SK-N-SH (cell line): ENCODE measurements around the gene CDH4. TPM values are rescaled to one million over a fixed set of nuclear protein-coding genes. Genes with fewer than 3 reads are reported as not detected.

Experiments used
- CTCF ChIA-PET: fragments of 300-600, 350-600 bp; formaldehyde crosslinking; extraction: SDS; loops from one replicate; lab custom pipeline; 2021; lab: Yijun Ruan, JAX
- POLR2A ChIA-PET: fragments of 350-600 bp; sonication (Branson Sonifier 250); formaldehyde crosslinking; extraction: SDS; loops from one replicate; lab custom pipeline; 2020; ENCODE audit warnings: antibody characterized with exemption, inconsistent platforms; lab: Yijun Ruan, JAX
- DNase-seq: peaks from one replicate; pipeline ENCODE4 v3.0.0; 2012
- H2AFZ ChIP-seq: fragments of 200-600 bp; sonication (generic); 2 replicates; pipeline ENCODE4 v1.8.1; 2016; ENCODE audit warnings: antibody characterized with exemption, mild to moderate bottlenecking, low read depth
- H3F3A ChIP-seq: fragments of 200-600 bp; sonication (generic); replicated peaks from 2 replicates; pipeline ENCODE3; 2016; ENCODE audit warnings: antibody characterized with exemption, mild to moderate bottlenecking; ENCODE audit not compliant: insufficient read depth
- H3K27ac ChIP-seq, 2 experiments: fragments of 200-500 bp in 1 of 2; fragments of 200-600 bp in 1 of 2; sonication (Bioruptor generic) in 1 of 2; sonication (generic), shearing (Covaris generic) in 1 of 2; 2 replicates each; pipeline versions ENCODE4 v1.5.1 to v1.6.1; 2014 to 2016; ENCODE audit warnings: low read depth in 2 of 2, inconsistent platforms in 1 of 2, low read length in 1 of 2, mild to moderate bottlenecking in 1 of 2, mixed read lengths in 1 of 2
- H3K27me3 ChIP-seq: fragments of 200-600 bp; sonication (generic), shearing (Covaris generic); 2 replicates; pipeline ENCODE4 v1.6.1; 2016; ENCODE audit warnings: mixed run types; ENCODE audit not compliant: insufficient read depth
- H3K36me3 ChIP-seq, 2 experiments: fragments of 200-500 bp in 1 of 2; fragments of 200-600 bp in 1 of 2; sonication (Bioruptor generic) in 1 of 2; sonication (generic) in 1 of 2; replicated peaks in 1 of 2; 2 replicates each; pipeline versions ENCODE3 to v1.5.1; 2014 to 2016; ENCODE audit warnings: low read length in 1 of 2, mild to moderate bottlenecking in 1 of 2; ENCODE audit not compliant: insufficient read depth in 2 of 2, control insufficient read depth in 1 of 2
- H3K4me1 ChIP-seq, 2 experiments: fragments of 200-500 bp in 1 of 2; fragments of 200-600 bp in 1 of 2; sonication (Bioruptor generic) in 1 of 2; sonication (generic), shearing (Covaris generic) in 1 of 2; 2 replicates each; pipeline versions ENCODE4 v1.5.1 to v1.6.1; 2014 to 2016; ENCODE audit warnings: low read depth in 1 of 2, low read length in 1 of 2, mixed run types in 1 of 2; ENCODE audit not compliant: insufficient read depth in 2 of 2, control insufficient read depth in 1 of 2
- H3K4me2 ChIP-seq: fragments of 200-600 bp; sonication (generic), shearing (Covaris generic); 2 replicates; pipeline ENCODE4 v1.6.1; 2017; ENCODE audit warnings: mixed run types
- H3K4me3 ChIP-seq, 2 experiments: fragments of 200-500 bp in 1 of 2; fragments of 200-600 bp in 1 of 2; sonication (Bioruptor generic) in 1 of 2; sonication (generic), shearing (Covaris generic) in 1 of 2; 2 replicates each; pipeline versions ENCODE4 v1.5.1 to v1.8.1; 2014 to 2016; ENCODE audit warnings: low read depth in 2 of 2, inconsistent platforms in 1 of 2, low read length in 1 of 2, mild to moderate bottlenecking in 1 of 2, mixed read lengths in 1 of 2, moderate library complexity in 1 of 2
- H3K79me2 ChIP-seq: fragments of 200-600 bp; sonication (generic); 2 replicates; pipeline ENCODE4 v1.8.1; 2017; ENCODE audit warnings: mild to moderate bottlenecking; ENCODE audit not compliant: insufficient read depth
- H3K9ac ChIP-seq: fragments of 200-600 bp; sonication (generic); 2 replicates; pipeline ENCODE4 v1.6.1; 2017; ENCODE audit warnings: mixed run types
- H3K9me2 ChIP-seq: fragments of 200-600 bp; sonication (generic); 2 replicates; pipeline ENCODE4 v1.6.1; 2017; ENCODE audit warnings: mixed run types
- H3K9me3 ChIP-seq: fragments of 200-600 bp; sonication (generic); 2 replicates; pipeline ENCODE4 v1.6.1; 2017; ENCODE audit warnings: mixed run types, mild to moderate bottlenecking, moderate library complexity
- H4K20me1 ChIP-seq: fragments of 200-600 bp; sonication (generic); 2 replicates; pipeline ENCODE4 v1.6.1; 2017; ENCODE audit warnings: mild to moderate bottlenecking, mixed run types; ENCODE audit not compliant: insufficient read depth
- CHD2 ChIP-seq: fragments of 150-350 bp; IDR thresholded peaks from 2 replicates; pipeline ENCODE4 v1.6.1; 2018; ENCODE audit warnings: low read length; ENCODE audit not compliant: partially characterized antibody
- CTCF ChIP-seq: fragments of 200-600 bp; sonication (generic); IDR thresholded peaks from 2 replicates; pipeline ENCODE4 v1.6.1; 2017; ENCODE audit warnings: antibody characterized with exemption, mild to moderate bottlenecking, moderate library complexity
- EZH2phosphoT487 ChIP-seq: fragments of 200-600 bp; sonication (generic); IDR thresholded peaks from 2 replicates; pipeline ENCODE4 v1.6.1; 2017; ENCODE audit warnings: low read depth, mixed run types, mild to moderate bottlenecking, antibody characterized with exemption, moderate library complexity, borderline replicate concordance
- FOSL2 ChIP-seq: IDR thresholded peaks from 2 replicates; pipeline ENCODE4 v1.4.0; 2012; ENCODE audit warnings: low read depth, mild to moderate bottlenecking, moderate library complexity, borderline replicate concordance
- GATA2 ChIP-seq: sonication (generic); formaldehyde crosslinking; IDR thresholded peaks from 2 replicates; pipeline ENCODE4 v1.5.0; 2020; ENCODE audit warnings: mild to moderate bottlenecking, missing genetic modification reagents
- MXI1 ChIP-seq: IDR thresholded peaks from 2 replicates; pipeline ENCODE4 v1.6.1; 2012; ENCODE audit warnings: mild to moderate bottlenecking, low read depth, low read length, improper control_type of control experiment
- NFIC ChIP-seq: IDR thresholded peaks from 2 replicates; pipeline ENCODE4 v1.4.0; 2012; ENCODE audit warnings: borderline replicate concordance
- NRF1 ChIP-seq: IDR thresholded peaks from 2 replicates; pipeline ENCODE4 v1.6.1; 2012; ENCODE audit warnings: low read depth, mild to moderate bottlenecking, low read length
- RAD21 ChIP-seq: IDR thresholded peaks from 2 replicates; pipeline ENCODE4 v1.6.1; 2012; ENCODE audit warnings: mild to moderate bottlenecking, low read length
- RCOR1 ChIP-seq: fragments of 150-350 bp; IDR thresholded peaks from 2 replicates; pipeline ENCODE4 v1.6.1; 2017; ENCODE audit warnings: antibody characterized with exemption, low read length
- REST ChIP-seq: IDR thresholded peaks from 2 replicates; pipeline ENCODE4 v1.6.1; 2012; ENCODE audit warnings: mild to moderate bottlenecking, low read depth, low read length, moderate library complexity
- RFX5 ChIP-seq: IDR thresholded peaks from 2 replicates; pipeline ENCODE4 v1.6.1; 2012; ENCODE audit warnings: mild to moderate bottlenecking, improper control_type of control experiment, low read length
- SIN3A ChIP-seq: IDR thresholded peaks from 2 replicates; pipeline ENCODE4 v1.6.1; 2012; ENCODE audit warnings: low read depth, mild to moderate bottlenecking, low read length, moderate library complexity, borderline replicate concordance
- TAF1 ChIP-seq: IDR thresholded peaks from 2 replicates; pipeline ENCODE4 v1.6.1; 2012; ENCODE audit warnings: low read depth, mild to moderate bottlenecking, low read length, moderate library complexity, borderline replicate concordance
- TCF12 ChIP-seq: IDR thresholded peaks from 2 replicates; pipeline ENCODE4 v1.4.0; 2012
- TEAD4 ChIP-seq: IDR thresholded peaks from 2 replicates; pipeline ENCODE4 v1.4.0; 2012; ENCODE audit warnings: mild to moderate bottlenecking, borderline replicate concordance; ENCODE audit not compliant: insufficient read depth
- USF2 ChIP-seq: fragments of 150-350 bp; IDR thresholded peaks from 2 replicates; pipeline ENCODE4 v1.6.1; 2017; ENCODE audit warnings: antibody characterized with exemption, low read length, low read depth, borderline replicate concordance
- WGBS: methylation state at CpG from one replicate; pipeline ENCODE4 v1.1.6; 2017; ENCODE audit warnings: low lambda C conversion rate; 5-methylcytosine and 5-hydroxymethylcytosine counted together
- polyA plus RNA-seq, 3 experiments: library from polyadenylated mRNA; depleted of rRNA; stranded (reverse); fragments of >200 nt; gene quantifications; 2 replicates each; pipeline ENCODE4 v1.2.3, GENCODE V29; 2012

Gene CDH4
- polyA plus RNA-seq, 1 of the 3 experiments (the other 2 are of a cell fraction) = not detected

- TF ChIP-seq USF2 (no peak), RAD21 (no peak), MXI1 (no peak), FOSL2 (no peak), RFX5 (no peak), CHD2 (no peak), GATA2 (no peak), SIN3A (no peak), CTCF (no peak), NFIC (no peak), RCOR1 (no peak), NRF1 (no peak), EZH2phosphoT487 (no peak), TCF12 (no peak), REST (no peak), TAF1 (no peak), TEAD4 (no peak)
- POLR2A ChIA-PET = no interaction called here
- no peaks in the 10 kb centered on the region for H3K9me2 ChIP-seq
- H2AFZ ChIP-seq = no peak overlapping the region
- no peak overlapping the region for H3K4me3 ChIP-seq
- CTCF ChIA-PET = interaction anchor here (1.6 to 1.7 kb wide), 2 partner anchors 11 to 288 kb away, joined by 3 to 4 read pairs; no protein-coding TSS in a partner anchor
- H3K4me1 ChIP-seq = no peaks in the 10 kb centered on the region
- no peak overlapping the region for H3K27ac ChIP-seq
- H3K9ac ChIP-seq = no peak overlapping the region
- WGBS = 57% methylated on average over 10 of the region's 21 CpGs
- no peak overlapping the region for H3K4me2 ChIP-seq
- no peaks in the 10 kb centered on the region for H3F3A ChIP-seq
- H4K20me1 ChIP-seq = no peaks in the 10 kb centered on the region
- no peaks in the 10 kb centered on the region for H3K27me3 ChIP-seq
- no peaks in the 10 kb centered on the region for H3K9me3 ChIP-seq
- no peaks in the 10 kb centered on the region for H3K79me2 ChIP-seq
- no peaks in the 10 kb centered on the region for H3K36me3 ChIP-seq
- no peak for DNase-seq
Measured at GRCh38 chr20:61598586-61598985, 346.5 kb downstream of the CDH4 start.
